PFSK-1 (cell line): ENCODE data around the gene TBC1D25.

Experiments used
- POLR2AphosphoS5 ChIP-seq: IDR thresholded peaks from 2 replicates; pipeline ENCODE4 v1.6.1; 2012; ENCODE audit warnings: low read depth, mild to moderate bottlenecking, control low read depth, low read length, moderate library complexity
- REST ChIP-seq, 2 experiments: IDR thresholded peaks; 2 replicates each; pipeline versions ENCODE4 v1.6.1 to v1.8.0; 2011 to 2012; ENCODE audit warnings: low read depth in 2 of 2, low read length in 2 of 2, control low read depth in 1 of 2, inconsistent platforms in 1 of 2, mild to moderate bottlenecking in 1 of 2, moderate library complexity in 1 of 2; ENCODE audit not compliant: insufficient read depth in 1 of 2
- TAF1 ChIP-seq: IDR thresholded peaks from 2 replicates; pipeline ENCODE4 v1.6.1; 2012; ENCODE audit warnings: low read length, control low read depth, borderline replicate concordance; ENCODE audit not compliant: insufficient read depth

DNA sequence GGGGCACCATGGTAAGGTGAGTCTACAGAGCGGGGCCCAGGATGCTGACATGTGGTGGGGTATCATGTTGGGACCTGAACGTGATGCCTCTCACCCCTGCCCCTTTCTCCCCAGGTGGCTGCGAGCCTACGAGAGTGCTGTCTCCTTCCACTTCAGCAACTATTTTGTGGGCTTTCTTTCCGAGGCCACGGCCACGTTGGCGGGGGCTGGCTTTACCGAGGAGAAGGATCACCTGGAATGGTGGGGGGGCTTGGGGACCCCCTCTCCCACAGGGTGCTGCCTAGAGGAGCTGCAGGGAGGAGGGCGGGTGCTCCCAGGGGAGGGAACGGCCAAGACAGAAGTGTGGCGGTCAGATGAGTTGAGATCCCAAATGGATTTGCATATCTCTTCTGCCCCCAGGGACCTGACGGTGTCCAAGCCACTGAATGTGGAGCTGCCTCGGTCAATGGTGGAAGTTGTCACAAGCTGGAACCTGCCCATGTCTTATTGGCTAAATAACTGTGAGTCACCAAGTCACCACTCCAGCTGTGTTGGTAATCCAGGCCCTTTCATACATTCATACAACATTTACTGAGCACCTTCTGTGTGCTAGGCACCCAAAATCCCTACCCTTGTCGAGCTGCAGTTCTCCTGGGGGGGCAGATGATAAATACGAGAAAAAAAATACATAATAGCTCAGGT lies 25.2 kb upstream of the TBC1D25 start:
- no peak for TF ChIP-seq TAF1
- no peak for TF ChIP-seq POLR2AphosphoS5
- no peak for TF ChIP-seq REST (IDR thresholded peaks at IDR 0.05; ENCODE audit: insufficient read depth in 1 of 2, low read depth in 2 of 2, low read length in 2 of 2)
